ENCODE data around the gene TEDC2. TPM values are rescaled to one million over a fixed set of nuclear protein-coding genes. Genes with fewer than 3 reads are reported as not detected.

TEDC2 gene
- total and polyA plus RNA-seq, 12 donors = 0.29 to 2.3 (median 0.95) TPM

DNA sequence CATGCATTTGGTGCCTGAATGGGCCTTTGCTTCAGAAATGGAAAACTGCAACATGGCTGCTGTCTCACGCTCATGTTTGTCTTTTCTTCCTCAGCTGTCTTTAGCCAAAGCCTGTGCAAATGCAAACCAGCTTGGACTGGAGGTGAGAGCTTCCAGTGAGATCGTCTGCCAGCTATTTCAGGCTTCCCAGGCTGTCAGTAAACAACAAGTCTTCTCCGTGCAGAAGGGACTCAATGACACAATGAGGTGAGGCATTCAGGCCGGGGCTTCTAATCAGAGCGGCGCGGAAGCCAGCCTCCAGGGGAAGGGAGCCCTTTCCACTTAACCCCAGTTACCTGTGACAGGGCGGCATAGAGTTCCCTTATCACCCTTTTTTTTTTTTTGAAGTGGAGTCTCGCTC lies 16.4 kb upstream of the TEDC2 start:
- Histone ChIP-seq H3K27me3 (no peaks in the 10 kb centered on the region), H3K27ac (no peak overlapping the region), H3K4me1 (no peaks in the 10 kb centered on the region), H3K36me3 (peaks cover 0 to 74% (median 3%) of the 10 kb centered on the region in 9 donors), H3K9me3 (no peaks in the 10 kb centered on the region), H3K4me3 (no peak overlapping the region)
- DNase-seq = no peak
- intact Hi-C loops (cut with DNase I) = no loop called here
- 78 to 86% methylated on average over 8 to 9 of the region's 9 CpGs for WGBS, 2 donors
- no peak for ATAC-seq
- no peak for TF ChIP-seq CTCF (IDR thresholded peaks at IDR 0.05)

DNA sequence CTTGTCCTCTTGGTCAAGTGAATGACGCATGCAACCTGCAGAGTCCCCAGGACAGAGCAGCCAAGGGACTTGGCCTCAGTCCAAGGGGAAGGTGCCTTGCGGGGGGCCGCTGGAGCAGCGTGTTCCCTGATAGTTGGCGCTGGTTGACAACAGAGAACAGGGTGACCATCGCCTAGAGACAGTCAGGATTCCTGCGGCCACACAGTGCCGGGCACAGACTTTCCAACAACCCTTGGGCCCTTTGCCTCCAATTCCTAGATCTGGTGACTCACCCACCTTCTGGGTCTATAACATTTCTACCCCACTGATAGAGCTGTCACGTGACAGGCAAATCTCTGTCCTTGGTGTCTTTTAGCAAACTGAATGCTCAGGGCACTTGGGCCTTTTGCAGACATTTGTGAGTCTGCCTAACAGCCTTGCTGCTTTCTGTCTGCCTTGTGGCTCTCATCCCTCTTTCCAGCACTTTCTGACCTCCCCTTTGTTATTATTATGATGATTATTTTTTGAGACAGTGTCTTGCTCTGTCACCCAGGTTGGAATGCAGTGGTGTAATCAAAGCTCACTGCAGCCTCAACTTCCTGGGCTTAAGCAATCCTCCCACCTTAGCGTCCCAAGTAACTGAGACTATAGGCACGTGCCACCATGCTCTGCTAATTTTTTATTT lies 11.9 kb upstream of the TEDC2 start:
- Histone ChIP-seq H3K9me3 (no peaks in the 10 kb centered on the region), H3K27ac (no peak overlapping the region), H3K36me3 (peaks cover 0 to 94% (median 3%) of the 10 kb centered on the region in 9 donors), H3K4me3 (no peak overlapping the region), H3K4me1 (no peaks in the 10 kb centered on the region), H3K27me3 (no peaks in the 10 kb centered on the region)
- ATAC-seq (peak in 1 of 8 donors; percentile 39), DNase-seq (no peak)
- intact Hi-C loops (cut with DNase I) = no loop called here
- TF ChIP-seq CTCF (IDR thresholded peaks at IDR 0.05) = no peak
- WGBS, 2 donors = 90 to 91% methylated on average over 11 of the region's 11 CpGs

GRCh38 chr16:2449118-2449517 lies 10.8 kb upstream of the TEDC2 start:
- TF ChIP-seq CTCF (IDR thresholded peaks at IDR 0.05) = no peak

DNA sequence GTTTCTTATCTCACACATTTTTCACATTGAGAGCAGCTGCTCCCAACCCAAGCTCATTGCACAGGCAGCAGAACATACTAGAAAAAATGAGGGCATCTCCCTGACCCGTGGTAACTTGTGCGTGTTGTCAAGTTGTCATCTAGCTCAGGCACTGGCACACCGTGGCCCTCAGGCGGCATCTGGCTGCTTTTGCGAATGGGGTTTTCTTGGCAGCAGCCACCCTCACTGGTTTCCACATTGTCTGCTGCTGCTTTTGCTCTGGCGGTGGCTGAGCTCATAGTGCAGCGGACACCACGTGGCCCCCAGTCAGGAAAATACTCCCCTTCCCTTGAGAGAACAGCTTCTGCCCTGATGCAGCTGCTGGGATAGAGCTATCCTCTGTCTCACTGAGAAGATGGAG lies 9.4 kb upstream of the TEDC2 start:
- WGBS, 2 donors = 91 to 93% methylated on average over 8 of the region's 8 CpGs
- Histone ChIP-seq H3K9me3 (no peaks in the 10 kb centered on the region), H3K36me3 (peaks cover 0 to 94% (median 0%) of the 10 kb centered on the region in 9 donors), H3K27me3 (no peaks in the 10 kb centered on the region), H3K4me1 (no peaks in the 10 kb centered on the region), H3K27ac (no peak overlapping the region), H3K4me3 (no peak overlapping the region)
- ATAC-seq = no peak
- intact Hi-C loops (cut with DNase I) = no loop called here
- no peak for TF ChIP-seq CTCF (IDR thresholded peaks at IDR 0.05)
- DNase-seq = no peak

More at GRCh38 chr16:2449118-2449517, 10.8 kb upstream of the TEDC2 start:
- DNase-seq (no peak), ATAC-seq (no peak)
- WGBS, 2 donors = 97 to 98% methylated on average over 25 of the region's 25 CpGs
- Histone ChIP-seq H3K36me3 (peaks cover 0 to 94% (median 0%) of the 10 kb centered on the region in 9 donors), H3K4me1 (no peaks in the 10 kb centered on the region), H3K27me3 (no peaks in the 10 kb centered on the region), H3K4me3 (no peak overlapping the region), H3K9me3 (no peaks in the 10 kb centered on the region), H3K27ac (no peak overlapping the region)
- intact Hi-C loops (cut with DNase I) = no loop called here

All from heart right ventricle (tissue), 16 donors.